ENCODE data around the gene TBC1D3E. TPM values are rescaled to one million over a fixed set of nuclear protein-coding genes. Genes with fewer than 3 reads are reported as not detected.

The TBC1D3E gene
- 0.11 TPM in 1 of 2 replicates, not detected in the other for total RNA-seq

GRCh38 chr17:38127651-38128050, at the start of gene TBC1D3E:
Gene TBC1D3E (plus strand): TSS chr17:38127951. CDS start chr17:38129496, 1,545 bp downstream.

Other genes with a start within 250 kb of the TBC1D3E start
- gene TBC1D3K, start 203.5 kb upstream of the TBC1D3E start, total RNA-seq = not detected in 2 replicates
- 2.1 and 3.9 TPM in 2 replicates for gene TBC1D3L, start 138.9 kb upstream of the TBC1D3E start, total RNA-seq
- gene TBC1D3D, start 124.0 kb upstream of the TBC1D3E start, total RNA-seq = 0.12 and 0.89 TPM in 2 replicates
- not detected in 2 replicates for gene TBC1D3C, start 59.3 kb upstream of the TBC1D3E start, total RNA-seq
- gene TBC1D3, start 64.6 kb downstream of the TBC1D3E start, total RNA-seq = not detected in 2 replicates
- 30.7 and 33.0 TPM in 2 replicates for gene MRPL45, start 169.2 kb downstream of the TBC1D3E start, total RNA-seq
- gene GPR179, start 216.0 kb downstream of the TBC1D3E start, total RNA-seq = under 0.01 TPM in 1 of 2 replicates, not detected in the other
- 11.0 and 15.9 TPM in 2 replicates for gene SOCS7, start 223.9 kb downstream of the TBC1D3E start, total RNA-seq